Left lobe of liver (tissue), 2 donors: ENCODE results near the gene NOVA1. TPM values are rescaled to one million over a fixed set of nuclear protein-coding genes. Genes with fewer than 3 reads are reported as not detected.

ENCODE experiments used
- ATAC-seq: fragments of 200-7000 bp; cut with Tn5 transposase; one replicate; pipeline ENCODE4 v1.9.1; 2020; ENCODE audit warnings: mild to moderate bottlenecking, moderate library complexity
- DNase-seq: peaks from one replicate; pipeline ENCODE4 v3.0.0-alpha.2; 2020; ENCODE audit warnings: low spot score
- total RNA-seq: library from RNA; stranded (reverse); gene quantifications from one replicate; pipeline ENCODE4 v1.2.1, GENCODE V29; 2021
- donor health status: DM: no; HTN: no; CAD: no; lungs with moderate emphysema.
- donor health status: DM: no; HTN: yes; CAD: no.

NOVA1 gene
- total RNA-seq, 1 donor from 2014 or later = 0.25 TPM

DNA sequence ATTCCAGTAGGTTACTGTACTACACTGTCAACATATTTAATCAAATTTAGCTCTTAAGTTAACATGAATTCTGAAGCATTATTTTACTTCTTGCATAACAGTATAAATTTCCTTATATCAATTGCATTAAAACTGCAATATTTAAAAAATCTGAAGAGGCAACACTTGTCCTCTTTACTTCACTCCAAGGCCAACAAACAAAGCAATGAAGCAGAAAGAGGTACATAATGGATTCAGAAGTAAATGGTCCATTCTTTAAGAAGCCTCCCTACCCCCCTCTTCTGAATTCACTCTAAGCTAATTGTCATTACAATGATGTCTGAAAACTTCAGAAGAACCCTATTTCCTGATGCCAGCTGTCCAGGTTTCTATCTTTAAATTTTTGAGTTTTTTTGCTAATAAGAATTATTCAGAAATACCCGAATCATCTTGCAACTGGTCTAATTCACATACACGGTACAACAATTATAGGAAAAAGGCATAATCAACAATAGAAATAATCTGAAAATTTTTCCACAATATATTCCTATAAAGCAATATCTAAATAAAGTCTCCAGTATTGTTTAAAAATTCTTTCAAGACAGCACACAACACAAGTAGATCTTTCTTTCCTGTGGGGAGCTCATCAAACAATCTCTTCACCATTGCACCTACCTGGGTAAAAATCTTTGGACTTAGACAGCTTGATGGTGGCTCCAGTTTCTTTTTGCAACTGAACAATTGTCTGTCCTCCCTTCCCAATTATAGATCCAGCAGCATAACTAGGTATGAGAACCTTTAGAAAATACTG lies 2.9 kb downstream of the NOVA1 start:
- no peak for ATAC-seq
- DNase-seq = no peak

- DNase-seq = no peak
- ATAC-seq = no peak
Measured at GRCh38 chr14:26594148-26594547, 3.7 kb downstream of the NOVA1 start.

GRCh38 chr14:26593357-26593756 lies 4.5 kb downstream of the NOVA1 start:
- DNase-seq = no peak
- no peak for ATAC-seq

GRCh38 chr14:26589925-26590324 lies 7.9 kb downstream of the NOVA1 start:
- DNase-seq = no peak
- ATAC-seq = no peak

- DNase-seq (no peak), ATAC-seq (no peak)
Measured at GRCh38 chr14:26577711-26578110, 20.1 kb downstream of the NOVA1 start.

DNA sequence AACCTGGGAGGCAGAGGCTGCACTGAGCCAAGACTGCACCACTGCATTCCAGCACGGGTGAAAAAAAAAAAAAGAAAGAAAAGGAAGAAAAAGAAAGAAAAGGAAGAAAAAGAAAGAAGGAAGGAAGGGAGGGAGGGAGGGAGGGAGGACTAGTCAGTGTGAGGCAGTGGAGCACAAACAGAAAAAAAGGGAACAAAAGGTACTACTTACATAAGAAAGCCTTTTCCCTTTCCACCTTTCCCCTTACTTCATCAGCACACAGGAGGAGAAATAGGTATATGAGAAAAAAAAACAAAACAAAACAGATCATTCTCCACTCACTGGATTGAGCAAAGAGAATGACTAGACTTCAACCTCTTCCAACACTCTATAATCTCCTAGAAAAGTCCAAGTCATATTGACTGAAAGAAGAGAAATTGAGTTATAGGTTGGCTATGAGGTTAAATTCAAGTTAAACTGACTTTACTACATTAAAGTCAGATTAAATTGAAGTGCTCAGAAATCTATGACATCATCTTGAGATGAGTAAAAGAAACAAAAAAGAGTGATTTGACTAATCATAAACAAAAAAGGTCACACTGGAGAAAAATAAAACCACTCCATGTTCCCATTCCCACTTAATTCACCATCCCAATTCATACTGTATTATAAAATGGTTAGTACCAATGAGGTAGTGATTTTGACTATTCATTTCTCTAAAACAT lies 43.6 kb downstream of the NOVA1 start:
- no peak for ATAC-seq
- DNase-seq = no peak

DNA sequence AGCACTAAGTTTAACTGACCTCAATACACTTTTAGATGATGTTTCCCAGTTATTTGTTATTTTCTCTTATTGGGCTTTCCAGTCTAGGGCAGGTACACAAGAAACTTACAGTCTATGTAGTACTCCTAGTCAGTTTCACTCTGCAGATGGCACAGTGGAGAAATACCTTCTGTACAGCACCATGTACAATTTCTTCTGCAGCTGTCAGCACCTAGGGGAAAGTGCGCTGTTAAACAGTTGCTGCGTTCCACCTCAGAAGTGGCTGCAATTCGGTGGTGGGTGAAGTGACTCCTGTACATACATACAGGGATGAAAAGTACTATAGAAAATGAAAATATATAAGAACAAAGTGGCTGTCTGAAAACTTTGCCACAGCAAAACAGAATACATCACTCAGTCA lies 48.3 kb downstream of the NOVA1 start:
- ATAC-seq = no peak
- DNase-seq = no peak

DNA sequence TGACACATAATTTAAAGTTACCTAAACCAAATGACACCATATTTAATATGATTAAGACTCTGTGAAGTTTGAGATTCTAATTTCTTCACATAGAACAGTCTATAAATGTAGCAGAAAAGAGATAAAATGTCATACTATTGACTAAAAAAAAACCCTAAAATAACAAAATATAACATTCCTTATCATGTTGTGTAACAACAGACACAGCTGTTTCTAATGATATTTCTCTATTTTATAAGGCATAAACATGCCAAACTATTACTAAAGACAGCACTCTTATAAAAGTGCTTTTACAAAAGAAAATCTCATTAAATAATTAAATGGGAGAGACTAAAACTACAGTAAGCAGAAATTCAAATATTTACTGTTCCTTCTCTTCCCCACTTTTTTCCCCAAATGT lies 49.4 kb downstream of the NOVA1 start:
- ATAC-seq = no peak
- DNase-seq = no peak

GRCh38 chr14:26538176-26538575 lies 59.7 kb downstream of the NOVA1 start:
- no peak for DNase-seq
- no peak for ATAC-seq

- DNase-seq (no peak), ATAC-seq (no peak)
Measured at GRCh38 chr14:26531894-26532293, 65.9 kb downstream of the NOVA1 start.

- ATAC-seq (no peak), DNase-seq (no peak)
Measured at GRCh38 chr14:26528415-26529182, 69.2 kb downstream of the NOVA1 start.

DNA sequence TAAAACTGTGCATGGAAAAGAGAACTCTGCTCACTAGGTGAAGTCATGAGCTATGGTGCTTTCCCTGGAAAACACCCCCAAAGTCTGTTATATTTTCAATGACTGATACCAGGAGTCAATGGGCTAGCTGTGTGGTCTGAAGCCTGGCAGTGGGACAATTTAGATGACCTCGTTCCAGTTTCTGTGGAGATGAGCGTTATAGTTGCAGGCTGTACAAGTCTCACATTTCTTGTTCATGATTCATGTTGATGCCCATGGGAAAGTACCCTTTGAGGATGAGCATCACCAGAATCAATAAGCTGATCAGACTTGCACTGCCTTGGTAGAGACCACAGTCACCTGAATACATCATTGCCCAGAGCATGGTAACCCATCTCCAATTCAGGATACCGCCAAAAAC lies 70.7 kb downstream of the NOVA1 start:
- ATAC-seq = no peak
- DNase-seq = no peak

GRCh38 chr14:26526137-26526536 lies 71.7 kb downstream of the NOVA1 start:
- ATAC-seq = no peak

DNA sequence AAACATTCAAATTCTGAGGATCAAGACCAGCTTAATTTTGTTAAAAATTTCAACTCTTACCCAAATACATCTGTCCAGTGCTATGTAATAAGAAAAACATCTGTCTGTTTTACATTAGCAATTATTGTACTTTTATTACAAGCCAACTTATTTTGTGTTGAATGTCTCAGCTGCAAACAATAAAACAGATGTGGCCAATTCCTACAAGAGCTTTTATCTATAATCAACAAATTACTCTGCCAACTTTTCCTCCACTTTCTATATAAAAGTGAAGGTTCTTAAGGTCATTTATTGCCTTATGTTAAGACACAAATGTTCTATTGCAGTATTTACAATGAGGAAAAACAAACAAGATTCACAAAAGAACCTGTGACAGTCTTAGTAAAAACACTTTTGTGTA lies 72.7 kb downstream of the NOVA1 start:
- ATAC-seq (no peak), DNase-seq (no peak)

More at GRCh38 chr14:26526137-26526536, 71.7 kb downstream of the NOVA1 start:
- no peak for DNase-seq

- DNase-seq = no peak
- no peak for ATAC-seq
Measured at GRCh38 chr14:26522967-26523366, 74.9 kb downstream of the NOVA1 start.

GRCh38 chr14:26517771-26518170 lies 80.1 kb downstream of the NOVA1 start:
- ATAC-seq (no peak), DNase-seq (no peak)

DNA sequence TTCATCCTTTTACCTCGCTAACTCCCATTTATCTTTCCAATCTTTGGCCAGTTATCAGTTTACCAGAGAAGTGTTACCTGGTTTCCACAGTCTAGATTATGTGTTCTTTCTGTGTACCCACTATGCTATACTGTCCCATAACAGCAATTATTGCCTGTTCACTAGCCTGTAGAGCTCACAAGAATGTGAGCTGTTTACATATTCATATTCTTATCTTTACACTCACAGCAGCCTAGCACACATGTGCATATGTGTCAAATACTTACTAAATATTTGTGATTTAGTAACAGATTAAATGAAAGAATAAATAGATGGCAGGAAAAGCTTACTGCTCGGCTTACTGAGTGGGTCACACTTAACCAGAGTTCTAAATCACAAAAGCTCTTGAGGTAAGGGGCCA lies 97.8 kb downstream of the NOVA1 start:
- ATAC-seq = no peak
- no peak for DNase-seq

- DNase-seq = no peak
- no peak for ATAC-seq
Measured at GRCh38 chr14:26499546-26499945, 98.3 kb downstream of the NOVA1 start.

DNA sequence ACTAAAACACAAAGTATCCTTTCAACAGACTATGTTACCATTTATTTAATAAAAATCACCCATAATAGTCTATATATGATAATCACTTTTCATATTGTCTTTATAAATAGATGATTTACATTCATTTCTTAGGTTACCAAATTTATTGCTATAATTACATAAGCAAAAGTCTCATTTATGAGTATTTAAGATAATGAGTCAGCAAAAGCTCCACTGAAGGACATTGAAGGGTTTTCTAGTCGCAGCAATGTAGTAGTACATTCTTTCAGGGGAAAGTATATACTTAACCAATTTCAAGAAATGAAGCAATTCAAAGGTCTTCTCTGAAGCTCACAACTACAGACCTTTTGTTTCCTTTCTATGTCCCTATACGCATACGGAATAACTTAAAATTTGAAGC lies 110.9 kb downstream of the NOVA1 start:
- DNase-seq = no peak
- ATAC-seq = no peak

DNA sequence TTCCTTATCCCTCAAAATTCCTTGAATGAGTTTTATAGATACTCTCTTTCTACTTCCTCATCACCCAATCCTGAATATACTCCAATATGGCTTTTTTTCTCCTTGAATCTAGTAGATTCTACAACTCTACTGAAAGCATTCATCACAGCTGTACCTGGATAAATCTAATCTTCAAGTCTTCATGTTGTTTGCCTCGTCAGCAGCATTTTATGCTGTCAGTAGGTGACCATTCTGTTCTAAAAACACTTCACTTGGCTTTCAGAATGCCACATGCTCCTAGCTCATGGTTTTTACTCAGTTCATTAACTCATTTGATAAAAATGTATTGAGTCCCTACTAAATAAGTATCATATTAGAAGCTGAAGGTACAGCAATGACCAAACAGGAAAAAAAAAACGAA lies 113.3 kb downstream of the NOVA1 start:
- DNase-seq (no peak), ATAC-seq (no peak)

DNA sequence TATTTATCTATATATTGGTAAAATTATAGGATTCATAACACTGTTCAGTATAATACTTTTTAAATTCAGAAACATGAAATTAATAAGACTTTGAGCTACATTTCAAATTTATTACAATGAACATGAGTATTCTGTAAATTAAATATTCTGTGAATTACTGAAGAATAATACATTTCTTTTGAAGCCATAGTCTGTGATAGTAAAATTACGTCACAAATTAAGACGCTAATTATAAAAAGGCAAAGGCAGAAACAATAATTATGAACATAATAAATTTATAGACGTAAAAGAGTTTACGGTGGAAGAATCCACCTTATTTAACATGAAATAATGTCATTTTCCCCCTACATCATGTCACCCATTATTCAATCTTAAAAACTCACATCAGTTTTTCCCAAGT lies 118.9 kb downstream of the NOVA1 start:
- ATAC-seq = no peak
- DNase-seq = no peak

DNA sequence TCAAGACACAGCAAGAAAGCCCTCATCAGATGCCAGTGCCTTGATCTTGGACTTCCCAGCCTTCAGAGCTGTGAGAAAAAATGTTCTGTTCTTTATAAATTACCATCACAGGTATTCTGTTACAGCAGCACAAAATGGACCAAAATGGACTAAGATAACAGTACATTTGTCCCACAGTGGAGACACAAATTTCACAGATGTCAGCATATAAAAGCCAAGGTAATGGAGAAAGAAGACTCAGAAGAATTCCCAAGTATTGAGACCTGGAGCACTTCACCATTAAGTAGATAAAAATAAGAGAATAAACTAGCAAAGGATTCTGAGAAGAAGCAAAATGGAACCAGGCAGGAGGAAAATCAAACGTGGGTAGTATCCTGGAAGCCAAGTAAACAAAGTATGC lies 131.0 kb downstream of the NOVA1 start:
- ATAC-seq (no peak), DNase-seq (no peak)
